Medulla oblongata (tissue), 1 donor: ENCODE data around the gene TRIM71.

Source experiments
- DNase-seq: peaks from one replicate; pipeline ENCODE4 v3.0.0-alpha.2; 2015; ENCODE audit errors: extremely low spot score

The TRIM71 gene

GRCh38 chr3:32866533-32866932, 48.7 kb downstream of the TRIM71 start:
- DNase-seq, result no peak

GRCh38 chr3:32867954-32868353, 50.2 kb downstream of the TRIM71 start:
- DNase-seq, result no peak

- no peak for DNase-seq
Measured at GRCh38 chr3:32868719-32869512, 51.1 kb downstream of the TRIM71 start.

- DNase-seq, result no peak
Measured at GRCh38 chr3:32869513-32870047, 51.8 kb downstream of the TRIM71 start.

- no peak for DNase-seq
Measured at GRCh38 chr3:32870373-32871095, 52.7 kb downstream of the TRIM71 start.

GRCh38 chr3:32871273-32871672, 53.5 kb downstream of the TRIM71 start:
- no peak for DNase-seq

- peak; percentile 35 for DNase-seq
Measured at GRCh38 chr3:32872487-32873382, 54.9 kb downstream of the TRIM71 start.

GRCh38 chr3:32873531-32874130, 55.8 kb downstream of the TRIM71 start:
- no peak for DNase-seq

- no peak for DNase-seq
Measured at GRCh38 chr3:32876920-32877319, 59.1 kb downstream of the TRIM71 start.

GRCh38 chr3:32877598-32877997, 59.8 kb downstream of the TRIM71 start:
- no peak for DNase-seq

- DNase-seq, result no peak
Measured at GRCh38 chr3:32880225-32880624, 62.4 kb downstream of the TRIM71 start.

- DNase-seq, result no peak
Measured at GRCh38 chr3:32881624-32882023, 63.8 kb downstream of the TRIM71 start.

- DNase-seq, result no peak
Measured at GRCh38 chr3:32882189-32882588, 64.4 kb downstream of the TRIM71 start.

GRCh38 chr3:32882603-32883025, 64.8 kb downstream of the TRIM71 start:
- DNase-seq, result no peak

GRCh38 chr3:32883817-32884216, 66.0 kb downstream of the TRIM71 start:
- DNase-seq, result no peak

GRCh38 chr3:32884591-32884990, 66.8 kb downstream of the TRIM71 start:
- no peak for DNase-seq

GRCh38 chr3:32885283-32885901, 67.6 kb downstream of the TRIM71 start:
- DNase-seq, result no peak

GRCh38 chr3:32886296-32886695, 68.5 kb downstream of the TRIM71 start:
- DNase-seq, result no peak

- DNase-seq, result no peak
Measured at GRCh38 chr3:32886911-32887310, 69.1 kb downstream of the TRIM71 start.

- DNase-seq, result no peak
Measured at GRCh38 chr3:32888739-32889138, 70.9 kb downstream of the TRIM71 start.
